SK-MEL-5 (cell line): ENCODE results near the gene FASN. TPM values are rescaled to one million over a fixed set of nuclear protein-coding genes. Genes with fewer than 3 reads are reported as not detected.

Experiments used
- DNase-seq: peaks from one replicate; pipeline ENCODE4 v3.0.0-alpha.2; 2016; ENCODE audit warnings: low read depth, low spot score
- in situ Hi-C: cut with HindIII; loops from 2 replicates; pipeline ENCODE4 v1.10.0; 2016; ENCODE audit warnings: low sequenced_read_pairs, high pct_unique_total_duplicates, low pct_unique_long_range_greater_than_20kb
- total RNA-seq: library from RNA; depleted of rRNA; stranded (reverse); fragments of >200 nt; shearing (Covaris generic); gene quantifications from 2 replicates; pipeline ENCODE4 v1.2.3, GENCODE V29; 2014

Gene FASN
- total RNA-seq, 1 experiment from 2014 or later = 147 TPM

DNA sequence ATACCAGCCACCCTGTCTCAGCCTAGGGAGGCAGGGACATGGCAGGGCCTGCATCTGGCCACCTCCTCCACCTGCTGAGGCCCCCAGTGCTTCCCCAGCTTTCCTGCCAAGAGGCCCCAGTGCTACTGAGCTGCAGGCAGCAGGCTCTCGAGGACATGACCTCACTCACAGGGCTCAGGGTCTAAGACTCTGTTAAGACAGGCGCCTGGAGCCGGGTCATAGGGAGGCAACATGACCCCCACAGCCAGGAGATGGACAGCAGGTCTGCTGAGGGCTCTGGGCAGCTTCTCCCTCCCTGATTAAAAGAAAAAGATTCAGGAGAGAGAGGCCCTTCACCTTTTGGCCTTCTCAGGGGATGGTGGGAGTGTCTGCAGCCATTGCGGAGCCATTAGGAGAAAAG, 23.2 kb upstream of the FASN start:
- in situ Hi-C loops = no loop called here
- no peak for DNase-seq

DNA sequence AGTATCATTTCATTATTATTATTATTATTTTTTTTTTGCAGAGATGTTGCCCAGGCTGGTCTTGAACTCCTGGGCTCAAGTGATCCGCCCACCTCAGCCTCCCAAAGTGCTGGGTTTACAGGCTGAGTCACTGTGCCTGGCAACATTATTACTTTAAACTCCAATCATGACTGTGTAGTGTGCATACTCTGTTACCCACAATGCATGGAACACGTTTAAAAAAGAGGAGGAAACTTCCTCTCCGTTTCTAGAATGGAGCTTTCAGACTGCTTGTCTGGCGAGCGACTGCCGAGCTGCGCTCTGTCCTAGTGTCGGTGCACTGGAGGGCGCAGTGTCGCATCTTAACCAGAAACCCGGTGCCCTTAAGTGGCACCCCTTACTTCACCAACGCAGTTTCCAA, 22.1 kb upstream of the FASN start:
- in situ Hi-C loops = no loop called here
- DNase-seq = no peak

- in situ Hi-C loops = no loop called here
- DNase-seq = peak; percentile 100
Observed at GRCh38 chr17:82118815-82119380, 20.9 kb upstream of the FASN start.

DNA sequence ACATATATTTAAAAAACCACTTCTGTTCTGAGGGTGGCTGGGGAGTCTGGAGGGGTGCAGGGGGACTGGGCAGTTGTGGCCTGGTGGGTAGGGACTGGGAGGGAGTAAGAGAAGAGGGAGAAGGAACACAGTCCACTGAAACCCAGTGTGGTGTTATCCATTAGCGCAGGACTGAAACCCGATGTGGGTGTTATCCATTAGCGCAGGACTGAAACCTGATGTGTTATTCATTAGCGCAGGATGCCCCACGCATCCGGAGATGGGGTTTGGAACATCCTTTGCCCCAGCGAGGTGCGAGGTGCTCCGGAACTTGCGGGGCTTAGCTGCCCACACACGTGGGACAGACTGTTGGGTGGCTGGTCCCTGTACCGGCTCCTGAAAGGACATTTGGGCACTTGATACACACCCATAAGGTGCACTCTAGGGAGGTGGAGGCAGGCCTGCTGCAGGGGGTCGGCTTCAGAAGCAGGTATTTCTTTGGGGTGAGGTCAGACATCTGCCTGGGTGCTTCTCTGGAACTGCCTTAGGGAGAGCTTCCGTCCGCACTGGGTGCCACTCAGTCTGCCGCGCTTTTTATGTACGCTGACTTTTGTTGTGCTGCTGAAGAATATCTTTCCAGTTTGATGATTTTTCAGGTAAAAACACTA, 20.3 kb upstream of the FASN start:
- in situ Hi-C loops = no loop called here
- peak; percentile 46 for DNase-seq

DNA sequence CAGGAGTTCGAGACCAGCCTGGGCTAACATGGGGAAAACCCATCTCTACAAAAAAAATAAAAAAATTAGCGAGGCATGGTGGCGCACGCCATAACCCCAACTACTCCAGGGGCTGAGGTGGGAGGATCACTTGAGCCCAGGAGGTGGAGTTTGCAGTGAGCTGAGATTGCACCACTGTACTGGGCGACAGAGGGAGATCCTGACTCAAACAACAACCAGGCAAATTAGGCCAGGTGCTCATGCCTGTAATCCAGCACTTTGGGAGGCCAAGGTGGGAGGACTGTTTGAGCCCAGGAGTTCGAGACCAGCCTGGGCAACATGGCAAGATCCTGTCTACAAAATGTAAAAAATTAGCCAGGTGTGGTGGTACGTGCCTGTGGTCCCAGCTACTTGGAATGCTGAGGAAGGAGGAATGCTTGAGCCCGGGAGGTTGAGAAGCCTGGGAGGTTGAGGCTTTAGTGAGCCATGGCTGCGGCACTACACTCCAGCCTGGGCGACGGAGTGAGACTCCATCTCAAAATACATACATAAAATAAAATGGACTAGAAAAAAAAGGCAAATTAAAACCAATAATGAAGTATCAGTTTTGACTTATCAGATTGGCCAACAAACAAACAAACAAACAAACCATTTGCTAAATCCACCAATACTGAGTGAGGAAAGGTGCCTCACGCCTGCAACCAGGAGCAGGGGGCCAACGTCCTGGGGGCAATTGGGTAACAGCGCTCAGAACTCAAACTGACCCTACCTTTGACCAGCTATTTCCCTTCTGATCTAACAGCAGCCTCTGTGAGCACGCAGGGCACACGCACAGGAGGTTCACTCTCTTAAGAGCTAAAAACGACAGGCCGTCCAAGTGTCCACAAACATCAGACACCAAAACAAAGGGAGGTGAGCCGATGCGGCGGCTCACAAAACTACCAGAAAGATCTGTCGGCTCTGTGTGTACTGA, 19.4 kb upstream of the FASN start:
- no peak for DNase-seq
- in situ Hi-C loops = no loop called here

GRCh38 chr17:82116246-82116645, 18.2 kb upstream of the FASN start:
- in situ Hi-C loops = no loop called here
- no peak for DNase-seq

DNA sequence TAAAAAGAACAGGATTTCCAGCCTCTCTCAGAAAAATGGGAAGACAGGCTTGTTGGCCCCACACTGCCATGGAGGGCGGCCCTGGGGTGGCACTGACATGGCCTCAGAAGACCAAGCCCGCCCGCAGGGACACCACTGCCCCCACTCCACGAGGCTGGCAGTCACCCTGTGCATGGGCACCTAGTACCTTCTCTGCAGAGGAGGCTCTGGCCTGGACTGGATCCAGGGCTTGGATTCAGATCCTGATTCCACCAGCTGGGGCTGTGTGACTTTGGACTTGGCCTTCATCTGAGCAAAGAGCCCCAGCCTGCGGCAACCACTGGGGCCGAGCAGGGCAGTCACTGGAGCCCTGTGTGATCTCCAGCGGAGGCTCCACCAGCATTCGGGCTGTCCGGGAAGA, 16.8 kb upstream of the FASN start:
- in situ Hi-C loops = no loop called here
- no peak for DNase-seq

GRCh38 chr17:82114447-82114846, 16.4 kb upstream of the FASN start:
- DNase-seq = no peak
- in situ Hi-C loops = no loop called here

- in situ Hi-C loops = no loop called here
- no peak for DNase-seq
Observed at GRCh38 chr17:82113941-82114340, 15.9 kb upstream of the FASN start.

DNA sequence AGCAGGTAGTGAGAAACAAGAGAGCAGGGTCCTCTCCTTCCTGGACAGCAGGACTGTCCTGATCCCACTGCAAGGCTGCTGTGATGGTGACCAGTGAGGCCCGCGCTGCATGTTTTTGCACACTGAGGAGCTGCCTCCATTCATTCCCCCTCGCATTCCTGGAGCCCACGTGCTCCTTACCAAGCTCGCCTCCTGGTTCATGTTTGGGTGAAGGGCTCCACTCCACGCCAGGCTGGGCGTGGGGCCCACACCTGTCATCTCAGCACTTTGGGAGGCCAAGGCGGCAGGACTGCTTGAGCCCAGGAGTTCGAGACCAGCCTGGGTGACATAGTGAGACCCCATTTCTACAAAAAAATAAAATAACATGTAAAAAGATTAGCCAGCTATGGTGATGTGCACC, 15.4 kb upstream of the FASN start:
- in situ Hi-C loops = no loop called here
- no peak for DNase-seq

GRCh38 chr17:82112914-82113311, 14.9 kb upstream of the FASN start:
- in situ Hi-C loops = no loop called here
- no peak for DNase-seq

DNA sequence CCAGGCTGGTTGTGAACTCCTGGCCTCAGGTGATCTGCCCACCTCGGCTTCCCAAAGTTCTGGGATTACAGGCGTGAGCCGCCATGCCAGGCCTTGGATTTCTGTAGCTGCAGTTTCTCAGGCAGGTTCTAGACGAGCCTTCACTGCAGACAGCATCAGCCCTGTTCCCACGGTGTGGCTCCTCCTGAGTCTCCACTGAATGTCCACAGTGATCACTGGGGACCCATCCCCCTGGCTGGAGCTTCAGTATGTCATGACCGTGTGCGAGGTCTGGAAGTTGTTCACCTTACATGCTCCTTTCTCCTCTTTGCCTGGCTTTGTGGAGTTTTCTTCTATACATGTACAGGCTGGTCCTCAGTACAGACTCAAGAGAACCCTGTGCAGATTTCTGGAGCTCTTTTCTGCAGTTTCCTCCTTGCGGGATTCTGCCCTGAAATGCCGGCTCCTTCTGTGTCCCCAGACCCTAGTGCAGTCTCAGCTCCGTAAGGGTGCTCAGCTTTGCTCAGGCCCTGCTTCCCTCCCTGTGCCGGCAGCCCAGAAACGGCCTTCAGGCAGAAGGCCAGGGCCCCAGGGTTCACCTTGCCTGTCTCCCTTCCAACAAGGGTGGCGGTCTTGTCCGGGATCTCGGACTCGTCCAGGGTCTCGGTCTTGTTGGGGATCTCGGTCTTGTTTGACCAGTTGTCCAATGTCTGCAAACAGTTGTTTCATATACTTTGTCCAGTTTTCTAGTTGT, 14.3 kb upstream of the FASN start:
- in situ Hi-C loops = no loop called here
- DNase-seq = no peak

DNA sequence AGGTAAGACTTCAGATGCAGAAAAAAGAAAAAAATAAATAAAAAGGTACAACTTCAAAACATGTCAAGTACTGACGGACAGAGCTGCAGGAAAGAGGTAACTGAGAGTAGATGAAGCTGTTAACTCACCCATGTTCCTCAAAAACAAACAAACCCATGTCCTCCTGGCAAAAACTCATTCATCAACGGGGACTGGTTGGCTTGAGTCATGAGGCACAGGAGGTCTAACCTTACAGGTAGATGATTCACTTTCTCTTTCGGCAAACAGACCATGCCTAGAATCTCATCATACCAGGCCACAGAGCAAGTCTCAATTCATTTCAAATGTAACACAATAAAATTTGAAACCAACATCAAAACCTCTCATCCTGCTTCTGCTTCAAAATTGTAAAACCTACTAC, 12.3 kb upstream of the FASN start:
- DNase-seq = no peak
- in situ Hi-C loops = no loop called here

- no peak for DNase-seq
- in situ Hi-C loops = no loop called here
Observed at GRCh38 chr17:82108961-82109475, 11.0 kb upstream of the FASN start.

DNA sequence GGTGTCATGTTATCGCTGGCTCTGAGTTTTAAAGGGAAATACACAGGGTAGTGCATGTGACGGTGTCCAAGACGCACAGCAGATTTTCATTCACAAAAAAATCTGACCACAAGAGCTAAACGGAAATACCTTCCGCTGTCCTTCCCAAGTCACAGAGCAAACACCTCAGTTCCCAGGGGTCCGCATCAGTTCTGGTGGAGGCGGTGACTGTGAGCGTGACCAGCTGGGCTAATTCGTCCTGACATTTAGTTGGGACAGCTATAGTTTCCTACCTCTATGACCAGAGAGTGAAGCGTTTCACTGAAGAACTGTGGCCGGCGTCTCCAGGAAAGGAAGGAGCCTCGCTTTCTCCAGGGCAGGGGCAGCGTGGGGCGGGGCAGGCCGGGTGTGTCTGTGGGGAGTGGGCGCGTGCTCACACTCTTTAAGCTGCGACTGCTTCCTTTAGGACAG, 10.5 kb upstream of the FASN start:
- DNase-seq = no peak
- in situ Hi-C loops = no loop called here

DNA sequence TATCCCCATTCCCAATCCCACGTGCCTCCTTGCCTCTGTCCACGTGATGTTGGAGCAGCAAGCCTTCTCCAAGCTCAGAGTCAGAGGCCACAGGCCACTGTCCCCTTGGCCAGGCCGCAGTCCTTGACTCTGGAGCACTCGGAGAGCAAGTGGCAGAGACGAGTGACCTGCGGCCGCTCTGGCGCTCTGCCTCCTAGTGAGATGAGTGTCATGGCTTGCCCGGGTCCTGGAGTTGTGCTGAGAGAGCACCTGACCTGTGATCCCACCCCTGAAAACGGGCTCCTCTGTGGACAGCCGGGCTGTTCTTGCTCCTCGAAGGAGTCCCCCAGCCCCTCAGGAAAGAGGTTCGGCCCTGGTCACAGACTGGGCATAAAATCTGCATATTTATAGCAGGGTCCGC, 10.0 kb upstream of the FASN start:
- DNase-seq = no peak
- in situ Hi-C loops = no loop called here

- in situ Hi-C loops = no loop called here
- DNase-seq = peak; percentile 69
Observed at GRCh38 chr17:82107341-82107860, 9.4 kb upstream of the FASN start.
